ENCODE data around the gene CNN1.

The CNN1 gene

DNA sequence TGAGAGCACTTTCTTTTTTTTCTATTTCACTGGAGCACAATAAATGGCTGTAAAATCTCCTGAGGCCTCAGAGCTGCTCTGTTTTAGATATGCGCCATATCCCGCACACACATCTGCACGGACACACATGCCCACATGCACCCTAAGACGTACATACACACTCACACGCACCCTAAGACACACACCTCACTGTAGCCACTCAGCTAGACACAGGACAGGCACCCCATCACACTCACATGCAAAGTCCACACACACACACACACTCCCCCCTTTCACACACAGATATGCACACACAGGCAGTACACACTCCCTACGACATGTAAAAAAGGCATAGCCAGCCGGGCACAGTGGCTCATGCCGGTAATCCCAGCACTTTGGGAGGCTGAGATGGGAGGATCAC, 11.6 kb downstream of the CNN1 start:
- H3K9ac ChIP-seq (ENCODE audit: low read length) = no peak overlapping the region
- H2AFZ ChIP-seq (ENCODE audit: low read depth, low read length) = no peak overlapping the region
- peaks cover 2% of the 10 kb centered on the region; the same call in 1 of the 2 replicates for H3K79me2 ChIP-seq (ENCODE audit: low read length)
- peaks cover 3% of the 10 kb centered on the region; the same call in 1 of the 2 replicates for H3K27me3 ChIP-seq (ENCODE audit: low read depth, low read length)
- H3K4me3 ChIP-seq (ENCODE audit: low read length) = no peak overlapping the region
- H3K4me2 ChIP-seq (ENCODE audit: low read length) = no peak overlapping the region
- peaks cover 15% of the 10 kb centered on the region for H3K4me1 ChIP-seq (ENCODE audit: low read length)
- no peaks in the 10 kb centered on the region for H3K9me3 ChIP-seq (ENCODE audit: insufficient read depth, low read length)
- H4K20me1 ChIP-seq (ENCODE audit: insufficient read depth, low read length) = peaks cover 13% of the 10 kb centered on the region
- TF ChIP-seq EZH2phosphoT487 (IDR thresholded peaks at IDR 0.05; ENCODE audit: low read depth) (no peak), CTCF (IDR thresholded peaks at IDR 0.05; ENCODE audit: low read depth, low read length) (no peak)
- no peak overlapping the region for H3K27ac ChIP-seq (ENCODE audit: low read length)
- peaks cover 18% of the 10 kb centered on the region for H3K36me3 ChIP-seq (replicated peaks; ENCODE audit: low read depth, low read length)

DNA sequence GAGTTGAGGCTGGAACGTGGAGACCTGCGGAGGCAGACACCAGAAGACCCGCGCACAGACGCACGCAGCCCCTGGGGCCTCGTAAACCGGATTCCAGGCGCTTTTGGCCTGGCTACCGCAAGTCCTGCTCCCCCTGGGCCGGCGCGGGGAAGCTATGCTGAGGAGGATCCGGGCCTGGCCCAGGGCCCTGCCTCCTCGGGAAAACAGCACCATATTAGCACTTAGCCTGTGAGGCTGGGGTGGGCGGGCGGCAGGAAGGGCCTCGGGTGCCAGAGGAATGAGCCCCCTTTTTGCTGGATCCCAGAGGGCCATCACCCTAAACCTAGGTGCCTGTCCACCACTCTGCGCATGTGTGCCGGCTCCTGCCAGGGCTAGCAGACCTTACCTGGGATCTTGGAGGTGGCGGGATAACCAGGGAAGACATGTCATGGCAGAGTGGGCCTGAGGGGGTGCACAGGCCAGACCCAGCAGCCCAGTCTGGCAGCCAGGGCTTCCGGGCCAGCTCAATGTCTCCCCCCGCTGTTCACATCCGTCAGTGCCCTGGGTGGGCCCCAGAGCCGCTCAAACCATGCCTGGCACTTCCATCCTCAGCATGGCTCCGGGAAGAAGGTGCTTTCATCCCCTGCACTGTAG, 13.1 kb downstream of the CNN1 start:
- Histone ChIP-seq H3K4me1 (ENCODE audit: low read length) (peaks cover 17% of the 10 kb centered on the region), H3K27ac (ENCODE audit: low read length) (no peak overlapping the region), H3K79me2 (ENCODE audit: low read length) (peaks cover 7% of the 10 kb centered on the region; the same call in 1 of the 2 replicates), H3K27me3 (ENCODE audit: low read depth, low read length) (no peaks in the 10 kb centered on the region), H4K20me1 (ENCODE audit: insufficient read depth, low read length) (peaks cover 22% of the 10 kb centered on the region), H3K4me2 (ENCODE audit: low read length) (no peak overlapping the region), H2AFZ (ENCODE audit: low read depth, low read length) (no peak overlapping the region), H3K9me3 (ENCODE audit: insufficient read depth, low read length) (no peaks in the 10 kb centered on the region), H3K4me3 (ENCODE audit: low read length) (no peak overlapping the region), H3K9ac (ENCODE audit: low read length) (no peak overlapping the region), H3K36me3 (replicated peaks; ENCODE audit: low read depth, low read length) (peaks cover 20% of the 10 kb centered on the region)
- TF ChIP-seq CTCF (IDR thresholded peaks at IDR 0.05; ENCODE audit: low read depth, low read length) (peak; percentile 49), EZH2phosphoT487 (IDR thresholded peaks at IDR 0.05; ENCODE audit: low read depth) (no peak)

DNA sequence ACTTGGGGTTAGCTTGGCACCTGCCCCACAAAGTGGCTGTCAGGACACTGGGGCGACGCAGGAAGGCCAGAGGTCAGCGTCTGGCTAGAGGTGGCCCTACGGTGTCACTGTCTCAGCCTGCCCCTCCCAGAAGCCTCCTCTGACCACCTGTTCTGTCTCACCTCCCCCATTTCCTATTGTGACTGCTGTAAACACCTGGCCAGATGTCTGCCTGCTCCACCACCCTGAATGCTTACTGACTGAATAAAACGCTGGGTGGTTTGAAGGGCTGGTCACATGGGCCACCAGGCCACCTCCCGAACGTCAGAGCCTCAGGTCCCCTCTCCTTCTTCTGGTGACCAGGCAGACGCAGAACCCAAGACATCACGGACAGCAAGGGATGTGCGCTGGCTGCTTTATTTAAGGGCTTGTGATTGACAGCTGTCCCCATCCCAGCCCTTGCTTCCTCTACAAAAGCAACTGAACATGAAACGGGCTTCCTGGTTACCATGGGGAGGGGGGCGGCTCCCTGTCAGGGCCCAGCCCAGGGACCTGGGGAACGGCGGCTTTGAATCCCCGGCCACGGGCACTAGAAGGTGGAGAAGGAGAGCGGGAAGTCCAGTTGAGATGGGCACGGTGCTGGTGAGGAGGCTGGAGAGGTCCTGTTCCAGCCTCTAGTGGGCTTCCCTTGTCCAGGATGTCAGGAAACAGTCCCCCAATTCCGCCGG, 14.2 kb downstream of the CNN1 start:
- TF ChIP-seq CTCF (IDR thresholded peaks at IDR 0.05; ENCODE audit: low read depth, low read length) (no peak), EZH2phosphoT487 (IDR thresholded peaks at IDR 0.05; ENCODE audit: low read depth) (no peak)
- Histone ChIP-seq H4K20me1 (ENCODE audit: insufficient read depth, low read length) (peaks cover 27% of the 10 kb centered on the region), H3K9ac (ENCODE audit: low read length) (no peak overlapping the region), H3K27ac (ENCODE audit: low read length) (no peak overlapping the region), H3K9me3 (ENCODE audit: insufficient read depth, low read length) (no peaks in the 10 kb centered on the region), H3K27me3 (ENCODE audit: low read depth, low read length) (no peaks in the 10 kb centered on the region), H3K4me1 (ENCODE audit: low read length) (peaks cover 19% of the 10 kb centered on the region), H3K79me2 (ENCODE audit: low read length) (peaks cover 14% of the 10 kb centered on the region), H3K4me3 (ENCODE audit: low read length) (no peak overlapping the region), H3K4me2 (ENCODE audit: low read length) (no peak overlapping the region), H3K36me3 (replicated peaks; ENCODE audit: low read depth, low read length) (peaks cover 20% of the 10 kb centered on the region), H2AFZ (ENCODE audit: low read depth, low read length) (no peak overlapping the region)

- Histone ChIP-seq H3K27ac (ENCODE audit: low read length) (peak overlapping the region; percentile 61), H3K4me3 (ENCODE audit: low read length) (peak overlapping the region; percentile 39)
Measured at GRCh38 chr19:11554160-11554559, 15.5 kb downstream of the CNN1 start.

More at GRCh38 chr19:11554160-11554559, 15.5 kb downstream of the CNN1 start:
- Histone ChIP-seq H3K4me2 (ENCODE audit: low read length) (peak overlapping the region; percentile 75), H3K9ac (ENCODE audit: low read length) (no peak overlapping the region), H3K27me3 (ENCODE audit: low read depth, low read length) (no peaks in the 10 kb centered on the region), H3K36me3 (replicated peaks; ENCODE audit: low read depth, low read length) (peaks cover 20% of the 10 kb centered on the region), H3K4me1 (ENCODE audit: low read length) (peaks cover 26% of the 10 kb centered on the region), H3K9me3 (ENCODE audit: insufficient read depth, low read length) (no peaks in the 10 kb centered on the region), H4K20me1 (ENCODE audit: insufficient read depth, low read length) (peaks cover 34% of the 10 kb centered on the region), H2AFZ (ENCODE audit: low read depth, low read length) (no peak overlapping the region), H3K79me2 (ENCODE audit: low read length) (peaks cover 26% of the 10 kb centered on the region)
- TF ChIP-seq EZH2phosphoT487 (IDR thresholded peaks at IDR 0.05; ENCODE audit: low read depth) = no peak
- TF ChIP-seq CTCF (IDR thresholded peaks at IDR 0.05; ENCODE audit: low read depth, low read length) = no peak

Data from OCI-LY3 (cell line).